Astrocyte (in vitro differentiated cells and primary cell): ENCODE data around the gene CSKMT. TPM values are rescaled to one million over a fixed set of nuclear protein-coding genes. Genes with fewer than 3 reads are reported as not detected.

Experiments
- DNase-seq: peaks from one replicate; pipeline ENCODE4 v3.0.0-alpha.2; 2010; ENCODE audit warnings: low read depth
- FAIRE-seq: peaks from 2 replicates; lab custom pipeline; 2011; peaks lifted over from hg19 to GRCh38; lab: Jason Lieb, UNC
- H2AFZ ChIP-seq: 2 replicates; pipeline ENCODE4 v1.6.0; 2012; ENCODE audit warnings: low read depth, low read length, inconsistent platforms
- H3K27ac ChIP-seq: 2 replicates; pipeline ENCODE4 v1.5.1; 2011; ENCODE audit warnings: low read depth, low read length, inconsistent platforms
- H3K27me3 ChIP-seq: 2 replicates; pipeline ENCODE4 v1.6.0; 2011; ENCODE audit warnings: low read length, inconsistent platforms; ENCODE audit not compliant: insufficient read depth
- H3K36me3 ChIP-seq: 2 replicates; pipeline ENCODE4 v1.5.1; 2011; ENCODE audit warnings: low read length, inconsistent platforms; ENCODE audit not compliant: insufficient read depth
- H3K4me1 ChIP-seq: 2 replicates; pipeline ENCODE4 v1.5.1; 2011; ENCODE audit warnings: low read length, inconsistent platforms; ENCODE audit not compliant: insufficient read depth
- H3K4me2 ChIP-seq: 2 replicates; pipeline ENCODE4 v1.6.0; 2012; ENCODE audit warnings: low read length, inconsistent platforms
- H3K4me3 ChIP-seq: 2 replicates; pipeline ENCODE4 v1.5.1; 2011; ENCODE audit warnings: low read depth, mild to moderate bottlenecking, low read length, inconsistent platforms; ENCODE audit not compliant: insufficient read depth
- H3K79me2 ChIP-seq: 2 replicates; pipeline ENCODE4 v1.6.0; 2012; ENCODE audit warnings: mild to moderate bottlenecking, low read length, inconsistent platforms; ENCODE audit not compliant: insufficient read depth
- H3K9ac ChIP-seq: 2 replicates; pipeline ENCODE4 v1.6.0; 2012; ENCODE audit warnings: mild to moderate bottlenecking, low read length, inconsistent platforms
- H3K9me3 ChIP-seq: 2 replicates; pipeline ENCODE4 v1.5.1; 2012; ENCODE audit warnings: low read depth, mild to moderate bottlenecking, low read length, inconsistent platforms; ENCODE audit not compliant: insufficient read depth
- H4K20me1 ChIP-seq: 2 replicates; pipeline ENCODE4 v1.6.0; 2012; ENCODE audit warnings: low read length, inconsistent platforms; ENCODE audit not compliant: insufficient read depth
- H3K27ac Mint-ChIP-seq: one replicate; pipeline ENCODE4 v1.8.0; 2021; ENCODE audit warnings: mild to moderate bottlenecking, mixed read lengths; ENCODE audit not compliant: unreplicated experiment
- H3K27me3 Mint-ChIP-seq: one replicate; pipeline ENCODE4 v1.8.0; 2021; ENCODE audit warnings: low read depth, mixed read lengths; ENCODE audit not compliant: unreplicated experiment
- H3K36me3 Mint-ChIP-seq: one replicate; pipeline ENCODE4 v1.8.0; 2021; ENCODE audit warnings: low read depth, mixed read lengths; ENCODE audit not compliant: unreplicated experiment
- H3K4me1 Mint-ChIP-seq: one replicate; pipeline ENCODE4 v1.8.0; 2021; ENCODE audit warnings: low read depth, mixed read lengths; ENCODE audit not compliant: unreplicated experiment
- H3K4me3 Mint-ChIP-seq: one replicate; pipeline ENCODE4 v1.8.0; 2021; ENCODE audit warnings: mild to moderate bottlenecking, moderate library complexity, mixed read lengths; ENCODE audit not compliant: unreplicated experiment
- H3K9me3 Mint-ChIP-seq: one replicate; pipeline ENCODE4 v1.8.0; 2021; ENCODE audit warnings: mild to moderate bottlenecking, mixed read lengths; ENCODE audit not compliant: unreplicated experiment
- EZH2 ChIP-seq: IDR thresholded peaks from 2 replicates; pipeline ENCODE4 v1.6.1; 2012; ENCODE audit warnings: mild to moderate bottlenecking, low read length, inconsistent platforms; ENCODE audit not compliant: insufficient read depth
- total RNA-seq: library from RNA; stranded (reverse); gene quantifications from 2 replicates; pipeline ENCODE4 v1.2.1, GENCODE V29; 2021
- TF ChIP-seq, protein P1 (sequence below): IDR thresholded peaks from 2 replicates; pipeline ENCODE4 v1.5.1; 2011; ENCODE audit warnings: low read depth, mild to moderate bottlenecking, inconsistent platforms, low read length, moderate library complexity; ENCODE audit not compliant: insufficient read depth

CSKMT gene
- total RNA-seq, 1 donor from 2014 or later, result 23.3 TPM

DNA sequence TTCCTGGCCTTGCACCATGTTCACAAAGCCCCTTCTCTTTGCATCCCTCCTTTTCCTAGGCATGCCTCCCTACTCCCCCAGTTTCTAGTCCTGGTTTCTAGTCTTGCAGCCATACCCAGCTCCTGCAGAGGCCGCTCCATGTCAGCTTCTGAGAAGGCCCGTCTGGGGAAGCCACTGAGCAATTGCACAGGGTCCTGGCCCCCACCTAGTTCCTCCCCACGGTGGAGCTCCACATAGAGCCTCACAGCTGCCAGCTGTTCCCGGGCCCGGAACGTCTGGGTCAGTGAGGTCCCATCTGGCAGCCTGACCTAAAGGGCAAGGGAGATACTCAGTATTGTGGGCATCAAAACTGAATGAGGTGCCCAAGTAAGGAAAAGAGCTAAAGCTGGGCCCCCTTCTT lies 11.6 kb downstream of the CSKMT start:
- H3K9me3 Mint-ChIP-seq, result no peaks in the 10 kb centered on the region
- peaks cover 55% of the 10 kb centered on the region for H3K79me2 ChIP-seq
- H3K27me3 ChIP-seq, result no peaks in the 10 kb centered on the region
- peaks cover 18% of the 10 kb centered on the region for H3K4me1 ChIP-seq
- TF ChIP-seq, protein P1, sequence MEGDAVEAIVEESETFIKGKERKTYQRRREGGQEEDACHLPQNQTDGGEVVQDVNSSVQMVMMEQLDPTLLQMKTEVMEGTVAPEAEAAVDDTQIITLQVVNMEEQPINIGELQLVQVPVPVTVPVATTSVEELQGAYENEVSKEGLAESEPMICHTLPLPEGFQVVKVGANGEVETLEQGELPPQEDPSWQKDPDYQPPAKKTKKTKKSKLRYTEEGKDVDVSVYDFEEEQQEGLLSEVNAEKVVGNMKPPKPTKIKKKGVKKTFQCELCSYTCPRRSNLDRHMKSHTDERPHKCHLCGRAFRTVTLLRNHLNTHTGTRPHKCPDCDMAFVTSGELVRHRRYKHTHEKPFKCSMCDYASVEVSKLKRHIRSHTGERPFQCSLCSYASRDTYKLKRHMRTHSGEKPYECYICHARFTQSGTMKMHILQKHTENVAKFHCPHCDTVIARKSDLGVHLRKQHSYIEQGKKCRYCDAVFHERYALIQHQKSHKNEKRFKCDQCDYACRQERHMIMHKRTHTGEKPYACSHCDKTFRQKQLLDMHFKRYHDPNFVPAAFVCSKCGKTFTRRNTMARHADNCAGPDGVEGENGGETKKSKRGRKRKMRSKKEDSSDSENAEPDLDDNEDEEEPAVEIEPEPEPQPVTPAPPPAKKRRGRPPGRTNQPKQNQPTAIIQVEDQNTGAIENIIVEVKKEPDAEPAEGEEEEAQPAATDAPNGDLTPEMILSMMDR, result no peak
- TF ChIP-seq EZH2, result no peak
- peaks cover 15% of the 10 kb centered on the region for H3K4me1 Mint-ChIP-seq
- no peak overlapping the region for H3K4me3 Mint-ChIP-seq
- H3K9ac ChIP-seq, result no peak overlapping the region
- H3K27me3 Mint-ChIP-seq, result no peaks in the 10 kb centered on the region
- no peaks in the 10 kb centered on the region for H3K9me3 ChIP-seq
- H3K27ac ChIP-seq, result no peak overlapping the region
- peaks cover 5% of the 10 kb centered on the region for H3K36me3 Mint-ChIP-seq
- no peak for DNase-seq
- H3K27ac Mint-ChIP-seq, result no peak overlapping the region
- peaks cover 11% of the 10 kb centered on the region for H3K36me3 ChIP-seq
- peaks cover 4% of the 10 kb centered on the region for H4K20me1 ChIP-seq
- no peak overlapping the region for H2AFZ ChIP-seq
- no peak overlapping the region for H3K4me2 ChIP-seq
- no peak overlapping the region for H3K4me3 ChIP-seq
- FAIRE-seq, result no peak

DNA sequence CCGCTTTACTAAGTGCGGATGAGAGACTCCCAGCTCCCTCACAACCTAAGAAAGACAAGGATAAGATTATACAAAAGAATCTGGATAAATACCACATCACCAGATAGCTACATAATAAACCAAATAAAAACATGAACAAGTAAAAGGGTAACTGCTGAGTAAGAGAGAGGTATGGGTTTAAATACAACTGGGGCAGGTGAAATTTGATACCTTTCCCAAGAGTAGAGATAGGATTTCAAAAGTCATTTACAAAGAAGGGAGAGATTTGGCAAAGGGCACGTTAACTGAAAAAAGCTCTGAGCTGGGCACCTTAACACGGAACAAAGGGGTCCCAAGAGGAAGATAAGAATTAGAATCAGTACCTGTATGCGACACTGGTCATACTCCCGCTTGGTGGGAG lies 12.0 kb downstream of the CSKMT start:
- no peaks in the 10 kb centered on the region for H3K9me3 ChIP-seq
- peaks cover 11% of the 10 kb centered on the region for H3K36me3 ChIP-seq
- peaks cover 15% of the 10 kb centered on the region for H3K4me1 Mint-ChIP-seq
- TF ChIP-seq EZH2, result no peak
- TF ChIP-seq, protein P1, result no peak
- H3K36me3 Mint-ChIP-seq, result peaks cover 5% of the 10 kb centered on the region
- no peak overlapping the region for H3K4me2 ChIP-seq
- H4K20me1 ChIP-seq, result peaks cover 4% of the 10 kb centered on the region
- no peaks in the 10 kb centered on the region for H3K9me3 Mint-ChIP-seq
- DNase-seq (no peak), FAIRE-seq (no peak)
- no peaks in the 10 kb centered on the region for H3K27me3 Mint-ChIP-seq
- peak overlapping the region; percentile 22 for H3K27ac Mint-ChIP-seq
- peak overlapping the region; percentile 88 for H3K4me3 Mint-ChIP-seq
- H3K27ac ChIP-seq, result no peak overlapping the region
- H3K4me1 ChIP-seq, result peaks cover 18% of the 10 kb centered on the region
- H2AFZ ChIP-seq, result no peak overlapping the region
- H3K4me3 ChIP-seq, result no peak overlapping the region
- peak overlapping the region; percentile 97 for H3K9ac ChIP-seq
- no peaks in the 10 kb centered on the region for H3K27me3 ChIP-seq
- peaks cover 51% of the 10 kb centered on the region for H3K79me2 ChIP-seq

DNA sequence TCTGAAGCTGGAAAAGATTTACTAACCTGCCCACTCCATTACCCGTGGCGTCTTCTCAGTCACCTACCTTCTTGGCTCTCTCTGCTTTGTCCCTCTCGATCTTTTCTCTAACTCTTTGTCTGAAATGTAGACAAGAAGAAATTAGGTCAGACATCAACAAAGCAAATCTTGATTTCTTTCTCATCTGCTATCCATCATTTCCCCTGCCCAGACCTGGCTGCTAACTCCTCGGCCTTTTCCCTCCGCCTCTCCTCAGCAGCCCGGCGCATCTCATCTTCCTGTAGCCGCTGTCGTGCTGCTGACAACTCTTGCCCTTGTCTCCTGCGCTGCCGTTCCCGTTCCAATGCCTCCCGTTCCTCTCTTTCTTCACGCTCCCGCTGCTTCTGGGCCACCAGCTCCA lies 12.6 kb downstream of the CSKMT start:
- H3K9me3 Mint-ChIP-seq, result no peaks in the 10 kb centered on the region
- peaks cover 18% of the 10 kb centered on the region for H3K4me1 ChIP-seq
- H3K27ac ChIP-seq, result no peak overlapping the region
- no peaks in the 10 kb centered on the region for H3K9me3 ChIP-seq
- peaks cover 4% of the 10 kb centered on the region for H4K20me1 ChIP-seq
- no peaks in the 10 kb centered on the region for H3K27me3 ChIP-seq
- peak overlapping the region; percentile 36 for H3K27ac Mint-ChIP-seq
- H3K4me3 ChIP-seq, result peak overlapping the region; percentile 91
- peaks cover 45% of the 10 kb centered on the region for H3K79me2 ChIP-seq
- TF ChIP-seq EZH2, result no peak
- TF ChIP-seq, protein P1, result no peak
- H3K4me2 ChIP-seq, result peak overlapping the region; percentile 88
- DNase-seq (no peak), FAIRE-seq (no peak)
- H2AFZ ChIP-seq, result no peak overlapping the region
- peaks cover 15% of the 10 kb centered on the region for H3K4me1 Mint-ChIP-seq
- H3K36me3 ChIP-seq, result peaks cover 11% of the 10 kb centered on the region
- H3K4me3 Mint-ChIP-seq, result peak overlapping the region; percentile 88
- peaks cover 5% of the 10 kb centered on the region for H3K36me3 Mint-ChIP-seq
- peak overlapping the region; percentile 97 for H3K9ac ChIP-seq
- no peaks in the 10 kb centered on the region for H3K27me3 Mint-ChIP-seq
